SK-N-MC (cell line): Measurements from ENCODE around the gene ZNF804B.

Source experiments
- EZH2 ChIP-seq: fragments of 200-600 bp; sonication (generic); IDR thresholded peaks from one replicate; pipeline ENCODE4 v1.6.1; 2017; ENCODE audit warnings: antibody characterized with exemption
- FOXP2 ChIP-seq: optimal IDR thresholded peaks from 2 replicates; pipeline ENCODE3; 2011; ENCODE audit warnings: mild to moderate bottlenecking, moderate library complexity; ENCODE audit not compliant: insufficient read depth; ENCODE audit errors: extremely low read length, control extremely low read depth

DNA sequence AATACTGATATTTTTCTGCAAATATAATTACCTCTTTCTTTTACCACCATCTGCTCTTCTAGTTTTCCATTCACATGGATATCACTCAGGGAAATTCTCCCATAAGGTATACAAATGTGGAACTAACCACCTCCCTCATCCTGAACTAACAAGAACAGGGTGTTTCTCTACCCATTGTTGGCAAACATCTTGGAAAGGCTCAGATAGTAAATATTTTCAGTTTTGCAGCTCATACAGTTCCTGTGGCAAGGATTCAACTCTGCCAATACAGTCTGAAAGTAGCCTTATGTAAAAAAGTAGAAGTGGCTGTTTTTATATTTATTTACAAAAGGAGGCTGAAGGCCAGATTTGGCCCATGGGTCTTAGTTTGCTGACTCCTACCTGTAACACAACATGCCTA lies 549.0 kb downstream of the ZNF804B start:
- TF ChIP-seq EZH2 (no peak), FOXP2 (no peak)
